Cortex of kidney (tissue), 1 donor: Measurements from ENCODE around the gene APELA.
"Not testable (repeated sequence)": the region's sequence is repeated elsewhere in the genome, so short reads cannot be mapped to it uniquely, and the experiment has no call there.

Experiments used
- DNase-seq: peaks from one replicate; lab custom pipeline; 2025; lab: John Stamatoyannopoulos, UW

The APELA gene

GRCh38 chr4:164926301-164926700, 49.3 kb downstream of the APELA start:
- DNase-seq, result no peak

- not testable (repeated sequence) for DNase-seq
These were observed 50.1 kb downstream of the APELA start for GRCh38 chr4:164927101-164927500.

GRCh38 chr4:164930647-164931046, 53.7 kb downstream of the APELA start:
- no peak for DNase-seq

- no peak for DNase-seq
These were observed 54.8 kb downstream of the APELA start for GRCh38 chr4:164931551-164932324.

GRCh38 chr4:164933244-164933643, 56.3 kb downstream of the APELA start:
- DNase-seq, result no peak

GRCh38 chr4:164935363-164935762, 58.4 kb downstream of the APELA start:
- DNase-seq, result no peak

- not testable (repeated sequence) for DNase-seq
These were observed 59.1 kb downstream of the APELA start for GRCh38 chr4:164935865-164936606.

GRCh38 chr4:164937576-164938270, 60.7 kb downstream of the APELA start:
- DNase-seq, result no peak

GRCh38 chr4:164943192-164943591, 66.2 kb downstream of the APELA start:
- DNase-seq, result no peak

GRCh38 chr4:164945146-164945545, 68.2 kb downstream of the APELA start:
- no peak for DNase-seq

- no peak for DNase-seq
These were observed 69.8 kb downstream of the APELA start for GRCh38 chr4:164946810-164947209.
